Activated naive CD8-positive, alpha-beta T cell treated with anti-CD3 and anti-CD28 coated beads for 36 hours (primary cell): Measurements from ENCODE around the gene NDUFC2. TPM values are rescaled to one million over a fixed set of nuclear protein-coding genes. Genes with fewer than 3 reads are reported as not detected.
"Not testable (repeated sequence)": the region's sequence is repeated elsewhere in the genome, so short reads cannot be mapped to it uniquely, and the experiment has no call there.

ENCODE experiments used
- DNase-seq: peaks from one replicate; pipeline ENCODE4 v3.0.0; 2021
- H3K27ac Mint-ChIP-seq: one replicate; pipeline ENCODE4 v1.8.0; 2022; ENCODE audit warnings: mild to moderate bottlenecking, moderate library complexity, mixed read lengths
- H3K27me3 Mint-ChIP-seq: one replicate; pipeline ENCODE4 v1.8.0; 2022; ENCODE audit warnings: mild to moderate bottlenecking, mixed read lengths
- H3K36me3 Mint-ChIP-seq: one replicate; pipeline ENCODE4 v1.8.0; 2021; ENCODE audit warnings: mild to moderate bottlenecking, mixed read lengths
- H3K4me1 Mint-ChIP-seq: one replicate; pipeline ENCODE4 v1.8.0; 2021; ENCODE audit warnings: mixed read lengths
- H3K4me3 Mint-ChIP-seq: one replicate; pipeline ENCODE4 v1.8.0; 2022; ENCODE audit warnings: mild to moderate bottlenecking, moderate library complexity, mixed read lengths
- H3K9me3 Mint-ChIP-seq: one replicate; pipeline ENCODE4 v1.8.0; 2022; ENCODE audit warnings: mixed read lengths
- total RNA-seq, 2 experiments: library from RNA; stranded (reverse); gene quantifications; one replicate each; pipeline ENCODE4 v1.2.3, GENCODE V29; 2021

Gene NDUFC2
- total RNA-seq, 2 experiments from 2014 or later: 196 to 211 TPM

- peaks cover 7% of the 10 kb centered on the region for H3K4me1 Mint-ChIP-seq
- no peak for DNase-seq
- no peaks in the 10 kb centered on the region for H3K36me3 Mint-ChIP-seq
- no peak overlapping the region for H3K4me3 Mint-ChIP-seq
- no peaks in the 10 kb centered on the region for H3K27me3 Mint-ChIP-seq
- H3K9me3 Mint-ChIP-seq: no peaks in the 10 kb centered on the region
- no peak overlapping the region for H3K27ac Mint-ChIP-seq
Observed at GRCh38 chr11:78048561-78048960, 31.1 kb downstream of the NDUFC2 start.

DNA sequence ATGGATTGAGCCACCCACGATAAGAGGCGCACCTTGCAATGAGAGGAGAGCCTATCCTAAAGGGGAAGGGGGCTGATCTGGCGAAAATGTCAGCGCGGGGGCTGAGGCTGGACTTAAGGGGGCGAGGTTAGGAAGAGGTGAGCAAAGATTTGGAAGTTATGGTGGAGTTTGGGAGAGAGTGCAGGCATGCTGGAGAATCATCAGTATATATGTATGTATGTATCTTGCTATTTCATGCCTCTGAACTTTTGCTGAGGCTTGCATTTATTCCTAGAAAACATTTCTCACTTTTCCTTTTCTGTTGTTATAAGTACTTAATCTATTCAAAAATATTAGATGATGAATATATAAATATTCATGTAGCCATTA is 33.2 kb downstream of the NDUFC2 start:
- H3K27ac Mint-ChIP-seq: no peak overlapping the region
- no peaks in the 10 kb centered on the region for H3K27me3 Mint-ChIP-seq
- DNase-seq: no peak
- no peaks in the 10 kb centered on the region for H3K9me3 Mint-ChIP-seq
- H3K4me1 Mint-ChIP-seq: peaks cover 7% of the 10 kb centered on the region
- H3K36me3 Mint-ChIP-seq: no peaks in the 10 kb centered on the region
- H3K4me3 Mint-ChIP-seq: no peak overlapping the region

DNA sequence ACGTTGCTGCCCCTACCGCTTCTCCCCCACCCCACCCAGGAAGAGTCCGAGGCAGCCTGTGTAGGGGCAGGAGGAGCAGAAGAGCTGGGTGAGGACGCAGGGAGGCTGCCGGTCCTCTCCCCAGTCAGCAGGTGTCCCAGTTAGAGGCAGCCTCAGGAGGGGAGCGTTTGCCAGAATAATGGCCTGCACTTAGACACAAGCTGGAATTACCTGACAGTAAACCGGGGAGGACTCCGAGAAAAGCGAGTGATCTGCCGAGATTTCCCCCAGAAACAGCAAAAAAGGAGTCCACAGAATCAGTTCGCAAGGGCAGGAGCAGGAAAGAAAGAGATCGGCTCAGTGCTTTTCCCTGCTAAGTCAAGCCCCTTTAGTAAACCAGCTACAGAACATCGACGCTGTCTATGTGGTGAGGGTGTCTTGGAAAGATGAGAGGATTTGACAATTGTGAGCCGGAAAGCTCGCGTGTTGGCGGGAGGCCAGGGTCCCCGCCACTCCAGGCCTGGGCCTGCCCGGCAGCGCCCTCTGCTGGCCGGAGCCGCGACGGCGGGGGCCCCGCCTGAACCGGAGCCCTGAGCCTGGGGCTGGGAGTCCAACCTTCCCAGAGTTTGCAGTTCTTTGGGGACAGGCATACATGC is 33.7 kb downstream of the NDUFC2 start:
- peak; percentile 83 for DNase-seq
- peaks cover 7% of the 10 kb centered on the region for H3K4me1 Mint-ChIP-seq
- H3K36me3 Mint-ChIP-seq: no peaks in the 10 kb centered on the region
- no peak overlapping the region for H3K27ac Mint-ChIP-seq
- no peaks in the 10 kb centered on the region for H3K27me3 Mint-ChIP-seq
- H3K4me3 Mint-ChIP-seq: peak overlapping the region; percentile 59
- no peaks in the 10 kb centered on the region for H3K9me3 Mint-ChIP-seq

DNA sequence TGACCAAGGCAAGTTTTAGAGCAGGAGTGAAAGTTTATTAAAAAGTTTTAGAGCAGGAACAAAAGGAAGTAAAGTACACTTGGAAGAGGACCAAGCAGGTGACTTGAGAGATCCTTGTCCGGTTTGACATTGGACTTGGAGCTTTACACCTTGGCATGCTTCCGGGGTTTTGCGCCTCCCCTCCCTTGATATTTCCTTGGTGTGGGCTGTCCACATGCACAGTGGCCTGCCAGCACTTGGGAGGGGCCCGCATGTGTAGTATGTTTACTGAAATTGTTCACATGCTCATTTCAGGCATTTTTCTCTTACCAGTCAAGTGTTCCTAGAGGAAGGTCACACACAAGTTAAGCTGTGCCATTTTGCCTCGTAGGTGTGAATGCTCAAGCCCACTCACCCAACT is 35.0 kb downstream of the NDUFC2 start:
- Mint-ChIP-seq H3K27ac (no peak overlapping the region), H3K4me1 (peaks cover 15% of the 10 kb centered on the region), H3K36me3 (no peaks in the 10 kb centered on the region), H3K4me3 (no peak overlapping the region), H3K9me3 (no peaks in the 10 kb centered on the region), H3K27me3 (no peaks in the 10 kb centered on the region)
- DNase-seq: no peak

- no peaks in the 10 kb centered on the region for H3K9me3 Mint-ChIP-seq
- no peak for DNase-seq
- H3K4me1 Mint-ChIP-seq: peaks cover 17% of the 10 kb centered on the region
- no peak overlapping the region for H3K4me3 Mint-ChIP-seq
- no peak overlapping the region for H3K27ac Mint-ChIP-seq
- no peaks in the 10 kb centered on the region for H3K36me3 Mint-ChIP-seq
- no peaks in the 10 kb centered on the region for H3K27me3 Mint-ChIP-seq
Observed at GRCh38 chr11:78041843-78042440, 37.7 kb downstream of the NDUFC2 start.

DNA sequence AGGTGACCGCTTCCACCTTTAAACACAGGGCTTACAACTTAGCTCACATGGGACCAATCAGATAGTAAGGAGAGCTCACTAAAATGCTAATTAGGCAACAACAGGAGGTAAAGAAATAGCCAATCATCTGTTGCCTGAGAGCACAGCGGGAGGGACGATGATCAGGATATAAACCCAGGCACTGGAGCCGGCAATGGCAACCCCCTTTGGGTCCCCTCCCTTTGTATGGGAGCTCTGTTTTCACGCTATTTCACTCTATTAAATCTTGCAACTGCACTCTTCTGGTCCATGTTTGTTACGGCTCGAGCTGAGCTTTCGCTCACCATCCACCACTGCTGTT is 38.3 kb downstream of the NDUFC2 start:
- peaks cover 17% of the 10 kb centered on the region for H3K4me1 Mint-ChIP-seq
- H3K9me3 Mint-ChIP-seq, H3K27me3 Mint-ChIP-seq, DNase-seq, H3K27ac Mint-ChIP-seq, H3K36me3 Mint-ChIP-seq, H3K4me3 Mint-ChIP-seq: not testable (repeated sequence)

GRCh38 chr11:78040691-78041379 is 38.8 kb downstream of the NDUFC2 start:
- DNase-seq: no peak
- H3K4me3 Mint-ChIP-seq: no peak overlapping the region
- no peak overlapping the region for H3K27ac Mint-ChIP-seq
- no peaks in the 10 kb centered on the region for H3K9me3 Mint-ChIP-seq
- H3K36me3 Mint-ChIP-seq: no peaks in the 10 kb centered on the region
- H3K27me3 Mint-ChIP-seq: no peaks in the 10 kb centered on the region
- peaks cover 15% of the 10 kb centered on the region for H3K4me1 Mint-ChIP-seq

DNA sequence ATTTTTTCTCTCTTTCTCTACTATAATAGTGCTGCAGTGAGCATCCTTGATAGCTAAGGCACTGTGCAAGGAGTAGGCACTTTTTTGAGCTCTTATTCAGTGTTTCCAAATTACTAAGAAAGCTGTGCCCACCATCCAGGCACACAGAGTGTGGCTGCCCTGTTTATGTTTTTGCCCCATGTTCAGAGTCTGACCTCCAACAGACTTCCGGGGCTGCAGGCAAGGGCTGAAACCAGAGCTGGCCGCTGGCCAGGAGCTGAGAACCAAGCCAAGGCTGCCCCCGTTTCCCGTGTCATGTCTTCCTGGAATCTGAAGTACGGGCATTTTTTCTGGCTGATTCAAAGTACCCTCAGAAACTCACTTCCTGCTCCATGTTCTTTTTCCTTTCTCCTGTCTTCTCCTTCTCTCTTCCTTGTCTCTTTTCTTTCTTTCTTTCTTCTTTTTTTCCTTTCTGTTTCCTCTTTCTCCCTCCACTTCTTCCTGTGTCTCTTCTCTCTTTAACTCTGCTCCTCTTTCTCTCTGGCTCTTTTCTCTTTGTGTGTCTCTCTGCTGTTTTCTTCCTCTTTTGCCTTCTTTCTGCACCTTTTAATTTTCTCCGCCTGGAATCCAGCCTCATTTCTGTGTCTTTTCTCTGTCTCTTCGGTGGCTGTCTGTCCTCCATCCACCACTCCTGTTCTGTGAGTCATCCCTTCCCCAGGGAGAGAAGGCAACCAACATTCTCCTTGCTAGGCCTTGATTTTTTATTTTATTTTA is 39.6 kb downstream of the NDUFC2 start:
- Mint-ChIP-seq H3K27me3 (no peaks in the 10 kb centered on the region), H3K36me3 (no peaks in the 10 kb centered on the region), H3K27ac (peak overlapping the region; percentile 88), H3K4me3 (peak overlapping the region; percentile 67), H3K4me1 (peaks cover 13% of the 10 kb centered on the region), H3K9me3 (no peaks in the 10 kb centered on the region)
- peak; percentile 41 for DNase-seq

- H3K36me3 Mint-ChIP-seq: no peaks in the 10 kb centered on the region
- peak overlapping the region; percentile 67 for H3K4me3 Mint-ChIP-seq
- no peak for DNase-seq
Observed at GRCh38 chr11:78039391-78039918, 40.2 kb downstream of the NDUFC2 start.

GRCh38 chr11:78038697-78039313 is 40.9 kb downstream of the NDUFC2 start:
- Mint-ChIP-seq H3K27ac (no peak overlapping the region), H3K9me3 (no peaks in the 10 kb centered on the region), H3K4me3 (no peak overlapping the region), H3K27me3 (no peaks in the 10 kb centered on the region), H3K4me1 (peaks cover 11% of the 10 kb centered on the region), H3K36me3 (no peaks in the 10 kb centered on the region)
- no peak for DNase-seq

More at GRCh38 chr11:78039391-78039918, 40.2 kb downstream of the NDUFC2 start:
- peak overlapping the region; percentile 88 for H3K27ac Mint-ChIP-seq
- no peaks in the 10 kb centered on the region for H3K9me3 Mint-ChIP-seq
- peaks cover 13% of the 10 kb centered on the region for H3K4me1 Mint-ChIP-seq
- H3K27me3 Mint-ChIP-seq: no peaks in the 10 kb centered on the region

GRCh38 chr11:78037825-78038620 is 41.6 kb downstream of the NDUFC2 start:
- no peak overlapping the region for H3K27ac Mint-ChIP-seq
- H3K27me3 Mint-ChIP-seq: no peaks in the 10 kb centered on the region
- no peaks in the 10 kb centered on the region for H3K36me3 Mint-ChIP-seq
- H3K4me3 Mint-ChIP-seq: no peak overlapping the region
- no peak for DNase-seq
- no peaks in the 10 kb centered on the region for H3K9me3 Mint-ChIP-seq
- H3K4me1 Mint-ChIP-seq: peaks cover 10% of the 10 kb centered on the region

DNA sequence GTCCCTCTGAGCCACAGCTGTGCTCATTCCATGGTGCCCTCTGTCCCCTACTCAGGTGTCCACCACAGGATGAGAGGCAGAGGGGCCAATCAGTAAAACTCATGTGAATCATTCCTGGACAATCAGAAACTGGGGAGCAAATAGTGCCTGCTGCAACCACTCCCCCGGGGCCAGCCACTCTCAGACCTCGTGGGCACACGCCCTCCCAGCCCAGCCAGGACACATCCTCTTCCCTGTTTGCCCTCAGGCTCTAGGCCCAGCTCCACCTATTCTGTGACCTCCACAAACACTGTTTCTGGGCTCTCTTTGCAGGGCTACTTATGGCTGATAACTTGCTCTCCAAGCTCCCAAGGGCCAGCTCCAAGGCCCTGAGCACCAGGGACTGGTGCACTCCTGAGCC is 42.6 kb downstream of the NDUFC2 start:
- Mint-ChIP-seq H3K9me3 (no peaks in the 10 kb centered on the region), H3K27ac (no peak overlapping the region), H3K4me1 (peaks cover 10% of the 10 kb centered on the region), H3K36me3 (no peaks in the 10 kb centered on the region), H3K4me3 (no peak overlapping the region), H3K27me3 (no peaks in the 10 kb centered on the region)
- DNase-seq: no peak

GRCh38 chr11:78036313-78036712 is 43.3 kb downstream of the NDUFC2 start:
- Mint-ChIP-seq H3K4me3 (no peak overlapping the region), H3K27me3 (no peaks in the 10 kb centered on the region), H3K36me3 (no peaks in the 10 kb centered on the region), H3K9me3 (no peaks in the 10 kb centered on the region), H3K27ac (no peak overlapping the region), H3K4me1 (peaks cover 10% of the 10 kb centered on the region)
- DNase-seq: no peak

DNA sequence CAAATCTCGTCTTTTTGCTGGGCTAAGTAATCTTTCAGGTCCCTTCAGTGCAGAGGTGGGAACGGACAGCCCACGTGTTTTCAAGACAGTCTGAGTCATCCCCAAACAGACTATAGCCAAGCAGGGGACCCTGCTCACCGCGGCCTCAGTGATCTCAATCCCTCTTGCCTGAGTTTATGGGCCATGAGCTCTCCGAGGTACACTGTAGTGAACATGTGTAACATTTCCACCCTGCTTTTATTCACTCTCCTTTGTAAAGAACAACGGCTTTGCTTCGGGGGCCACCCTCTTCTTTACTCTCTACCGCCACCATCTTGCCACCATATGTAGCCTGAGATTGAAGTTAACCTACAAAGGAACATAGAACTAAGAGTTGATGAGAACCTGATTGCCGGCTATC is 45.0 kb downstream of the NDUFC2 start:
- Mint-ChIP-seq H3K4me3 (no peak overlapping the region), H3K27me3 (no peaks in the 10 kb centered on the region), H3K9me3 (no peaks in the 10 kb centered on the region), H3K4me1 (peaks cover 2% of the 10 kb centered on the region), H3K27ac (no peak overlapping the region), H3K36me3 (no peaks in the 10 kb centered on the region)
- no peak for DNase-seq
